ENCODE measurements around the gene RAMP3.

The RAMP3 gene

DNA sequence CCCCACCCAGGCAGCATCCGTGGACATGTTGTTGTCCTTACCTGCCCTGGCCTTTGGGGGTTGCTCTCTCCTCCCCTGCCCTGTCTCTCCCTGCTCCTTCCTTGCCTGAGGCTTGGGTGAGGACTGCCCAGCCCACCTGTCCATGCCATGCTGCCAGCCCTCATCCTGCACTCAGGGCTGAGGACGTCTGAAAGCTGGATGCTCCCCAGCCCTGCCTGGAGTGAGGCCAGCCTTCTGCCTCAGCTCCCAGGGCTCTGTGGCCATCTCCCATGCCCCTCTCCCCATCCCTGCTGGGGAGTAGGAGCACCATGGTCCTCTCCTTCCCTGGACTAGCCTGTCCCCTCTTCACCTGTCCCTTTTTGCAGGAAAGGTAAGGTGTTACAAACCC lies 68.4 kb downstream of the RAMP3 start:
- no peak for DNase-seq

DNA sequence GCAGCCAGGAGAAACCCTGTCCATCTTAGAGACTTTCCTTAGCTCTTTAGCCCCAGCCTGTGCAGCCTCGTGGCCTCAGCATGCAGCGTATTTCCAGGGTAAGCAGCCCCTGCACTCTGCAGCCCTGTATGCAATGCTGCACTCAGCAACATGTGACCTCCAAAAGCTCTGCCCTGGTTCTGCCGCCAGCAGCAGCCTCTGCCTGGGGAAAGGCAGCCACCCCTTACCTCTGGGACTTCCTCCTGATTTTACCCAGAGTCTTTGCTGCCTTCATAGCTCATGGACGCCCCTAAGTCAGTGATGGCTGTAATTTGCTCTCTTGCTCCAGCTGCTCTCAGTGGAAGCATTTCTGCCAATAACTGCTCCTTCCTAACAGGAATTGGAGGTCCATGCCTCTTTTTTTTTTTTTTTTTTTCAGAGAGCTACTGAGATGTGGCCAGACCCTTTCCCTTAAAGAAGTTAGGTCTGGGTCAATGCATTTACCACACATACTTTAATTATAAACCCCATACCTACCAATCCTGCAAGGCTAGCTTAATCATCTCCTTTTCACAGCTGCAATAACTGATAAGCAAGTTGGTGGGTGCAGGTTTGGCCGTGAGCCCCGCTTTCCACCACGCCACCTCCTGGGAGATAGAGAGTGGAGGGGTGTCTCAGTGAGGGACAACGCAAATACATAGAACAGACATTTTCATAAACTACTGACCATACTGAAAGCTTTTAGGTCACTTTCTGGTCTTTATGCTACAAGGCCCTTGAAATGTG lies 71.7 kb downstream of the RAMP3 start:
- DNase-seq: no peak

GRCh38 chr7:45230083-45230482 lies 72.5 kb downstream of the RAMP3 start:
- no peak for DNase-seq

- no peak for DNase-seq
Measured at GRCh38 chr7:45230611-45231165, 73.1 kb downstream of the RAMP3 start.

DNA sequence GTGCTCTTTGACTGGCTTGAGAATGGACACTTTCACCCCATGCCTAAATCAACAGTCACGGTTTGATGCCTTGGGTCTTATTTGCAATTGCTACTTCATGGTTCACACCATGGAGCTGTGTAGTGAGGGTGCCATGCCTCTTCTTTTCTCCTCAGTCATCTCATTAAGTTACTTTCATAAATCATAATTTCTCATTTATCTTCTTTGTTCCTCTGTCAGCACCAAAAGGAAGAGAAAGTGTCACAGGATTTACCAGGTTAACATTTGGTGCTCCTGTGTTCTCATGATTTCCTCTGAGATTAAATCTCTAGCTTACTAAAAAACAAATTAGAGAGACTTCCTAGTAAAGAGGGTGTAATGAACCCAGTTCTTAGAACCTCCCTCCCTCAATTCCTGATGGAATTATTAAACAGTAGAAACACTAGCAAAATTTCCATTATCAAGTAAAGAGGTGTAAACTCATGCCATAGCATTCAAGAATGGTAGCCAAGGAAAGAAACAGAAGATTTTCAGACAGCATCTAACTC lies 75.7 kb downstream of the RAMP3 start:
- no peak for DNase-seq
